ENCODE results near the gene FAHD2A.
A peak's percentile ranks its signal among the peaks of the same experiment; 100 is the strongest.
"Not testable (repeated sequence)": the region's sequence is repeated elsewhere in the genome, so short reads cannot be mapped to it uniquely, and the experiment has no call there.

The FAHD2A gene

GRCh38 chr2:95402370-95403203 is at the start of gene FAHD2A:
Gene FAHD2A (plus strand): TSS chr2:95402708. CDS start chr2:95405559, 2,851 bp downstream.
- peak; percentile 71 for DNase-seq

GRCh38 chr2:95353055-95353575 is 49.4 kb upstream of the FAHD2A start:
- DNase-seq = no peak

DNA sequence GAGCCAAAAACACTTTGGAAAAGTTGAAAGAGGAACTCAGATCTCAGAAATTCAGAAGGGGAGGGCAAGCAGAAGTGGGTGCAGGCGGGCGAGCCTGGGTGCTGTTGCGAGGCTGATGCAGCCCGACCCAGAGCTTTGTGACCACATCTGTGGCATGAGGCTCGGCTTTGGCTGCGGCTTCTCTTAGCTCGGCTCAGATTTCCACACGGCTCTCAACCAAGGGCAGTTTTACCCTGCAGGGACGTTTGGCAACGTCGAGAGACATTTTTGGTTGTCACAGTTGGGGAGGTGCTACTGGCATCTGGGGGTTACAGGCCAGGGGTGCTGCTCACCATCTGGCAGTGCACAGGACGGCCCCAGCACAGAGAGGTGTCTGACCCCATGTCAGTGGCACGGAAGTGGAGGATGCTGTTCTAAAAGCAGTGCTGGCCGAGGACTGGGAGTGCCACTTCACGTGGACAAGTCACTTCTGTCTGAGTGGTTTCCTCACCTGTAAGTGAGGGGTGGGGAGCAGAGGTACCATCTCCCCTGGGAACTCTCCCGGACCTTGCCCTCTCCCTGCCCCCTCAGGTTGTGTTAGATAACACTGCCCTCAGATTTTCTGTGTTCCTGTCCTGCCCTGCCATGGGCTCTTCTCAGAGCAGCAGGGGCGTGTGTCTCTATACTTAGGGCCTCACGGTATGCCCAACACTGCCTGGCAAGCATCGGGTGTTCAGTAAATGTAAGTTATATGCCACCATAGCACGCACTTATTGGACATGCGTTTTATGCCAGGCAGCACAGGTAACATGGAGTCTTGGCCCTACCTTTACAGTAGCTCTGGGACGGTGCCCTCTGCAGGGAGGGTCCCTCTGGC is 48.7 kb upstream of the FAHD2A start:
- DNase-seq = no peak

DNA sequence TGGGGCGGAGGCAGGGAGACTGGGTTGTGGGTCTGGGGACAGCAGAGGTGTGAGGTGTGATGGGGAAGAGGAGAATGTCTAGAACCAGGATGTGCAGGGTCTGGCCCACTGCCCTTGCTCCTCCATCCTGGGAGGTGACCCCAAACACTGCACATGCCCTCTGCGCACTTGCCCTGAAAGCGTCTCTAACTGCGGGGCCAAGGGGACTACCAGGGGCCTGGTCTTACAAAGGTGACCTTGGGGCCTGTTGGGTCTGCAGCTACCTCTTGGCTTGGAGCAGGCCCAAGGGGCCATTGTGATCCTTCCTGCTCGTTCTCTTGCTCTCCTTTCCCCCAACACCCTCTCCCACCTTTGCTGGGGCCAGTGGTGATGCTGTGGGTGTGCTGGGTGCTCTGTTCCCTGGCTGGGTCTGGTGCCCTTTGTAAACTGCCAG is 48.0 kb upstream of the FAHD2A start:
- no peak for DNase-seq

DNA sequence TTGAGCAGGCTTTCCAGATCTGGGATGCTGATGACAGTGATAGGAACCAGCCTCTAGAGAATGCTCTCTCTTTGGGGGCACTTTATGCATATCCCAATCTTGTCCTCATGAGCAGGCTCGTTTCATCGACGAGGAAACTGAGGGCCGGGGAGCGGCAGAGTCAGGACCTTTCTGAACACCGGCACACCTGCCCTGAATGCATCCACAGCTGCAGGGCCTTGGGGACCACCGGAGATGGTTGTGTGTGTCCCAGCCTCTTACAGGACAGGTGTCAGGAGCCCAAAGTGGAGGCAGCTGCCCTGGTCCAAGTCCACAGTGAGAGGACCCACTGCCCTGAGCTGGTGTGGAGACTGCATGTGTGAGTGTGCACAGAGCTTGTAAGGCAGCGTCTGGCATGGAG is 47.6 kb upstream of the FAHD2A start:
- DNase-seq = no peak

DNA sequence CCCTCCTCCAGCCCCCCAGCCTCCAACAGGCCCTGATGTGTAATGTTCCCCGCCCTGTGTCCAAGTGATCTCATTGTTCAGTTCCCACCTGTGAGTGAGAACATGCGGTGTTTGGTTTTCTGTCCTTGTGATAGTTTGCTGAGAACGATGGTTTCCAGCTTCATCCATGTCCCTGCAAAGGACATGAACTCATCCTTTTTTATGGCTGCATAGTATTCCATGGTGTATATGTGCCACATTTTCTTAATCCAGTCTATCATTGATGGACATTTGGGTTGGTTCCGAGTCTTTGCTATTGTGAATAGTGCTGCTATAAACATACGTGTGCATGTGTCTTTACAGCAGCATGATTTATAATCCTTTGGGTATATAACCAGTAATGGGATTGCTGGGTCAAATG is 47.0 kb upstream of the FAHD2A start:
- DNase-seq = not testable (repeated sequence)

- DNase-seq = no peak
These were observed 45.4 kb upstream of the FAHD2A start for GRCh38 chr2:95356821-95357700.

DNA sequence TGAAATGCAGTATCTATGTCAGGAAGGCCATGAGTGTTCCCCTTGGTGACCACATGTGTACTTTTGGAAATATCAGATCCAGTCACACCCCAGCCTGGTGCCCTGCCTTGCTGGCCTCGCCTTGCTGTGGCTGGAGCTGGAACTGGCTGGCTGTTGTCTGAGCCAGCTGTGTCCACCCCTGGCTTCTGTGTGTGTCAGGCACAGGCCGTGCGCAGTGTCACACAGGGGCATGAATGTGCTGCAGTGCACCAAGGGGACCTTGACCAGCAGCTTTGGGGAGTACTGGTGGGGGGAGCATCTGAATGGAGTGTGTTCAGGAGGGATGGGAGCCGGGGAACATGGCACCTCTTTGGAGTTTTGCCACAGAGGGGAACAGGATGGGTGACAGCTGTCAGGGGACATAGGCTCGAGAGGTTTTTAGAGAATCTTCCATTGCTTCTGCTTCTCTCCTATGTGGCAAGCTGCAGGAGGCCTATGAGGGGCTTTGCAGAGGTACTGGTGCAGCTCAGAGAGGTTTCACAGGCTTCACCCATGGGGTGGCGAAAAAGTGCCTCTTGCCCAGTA is 44.7 kb upstream of the FAHD2A start:
- no peak for DNase-seq

DNA sequence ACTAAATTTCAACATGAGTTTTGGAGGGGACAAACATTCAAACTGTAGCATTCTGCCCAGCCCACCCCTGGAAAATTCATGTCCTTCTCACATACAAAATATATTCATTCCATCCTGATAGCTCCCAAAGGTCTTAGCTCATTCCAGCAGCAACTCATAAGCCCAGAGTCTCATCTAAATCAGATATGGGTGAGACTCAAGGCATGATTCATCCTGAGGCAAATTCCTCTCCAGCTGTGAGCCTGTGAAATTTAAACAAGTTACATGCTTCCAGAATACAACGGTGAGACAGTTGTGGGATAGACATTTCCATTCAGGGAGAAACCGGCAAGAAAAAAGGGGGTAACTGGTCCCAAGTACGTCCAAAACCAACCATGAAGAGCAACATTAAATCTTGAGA is 43.5 kb upstream of the FAHD2A start:
- no peak for DNase-seq

GRCh38 chr2:95359501-95359930 is 43.0 kb upstream of the FAHD2A start:
- no peak for DNase-seq

GRCh38 chr2:95361216-95361980 is 41.1 kb upstream of the FAHD2A start:
- DNase-seq = no peak

DNA sequence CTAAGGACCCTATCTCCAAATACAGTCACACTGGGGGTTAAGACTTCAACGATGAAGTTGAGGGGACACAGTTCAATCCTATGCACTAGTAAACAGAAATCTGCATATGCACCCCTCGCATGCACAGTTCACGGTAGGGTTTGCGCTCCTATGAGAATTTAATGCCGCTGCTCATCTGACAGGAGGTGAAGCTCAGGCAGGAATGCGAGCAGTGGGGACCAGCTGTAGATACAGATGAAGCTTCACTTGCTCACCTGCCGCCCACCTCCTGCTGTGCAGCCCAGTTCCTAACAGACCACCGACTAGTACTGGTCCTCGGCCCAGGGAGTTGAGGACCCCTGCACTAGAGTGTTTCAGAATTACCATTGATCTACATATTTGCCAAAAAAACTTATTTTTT is 40.0 kb upstream of the FAHD2A start:
- no peak for DNase-seq

- no peak for DNase-seq
These were observed 36.0 kb upstream of the FAHD2A start for GRCh38 chr2:95366514-95366913.

DNA sequence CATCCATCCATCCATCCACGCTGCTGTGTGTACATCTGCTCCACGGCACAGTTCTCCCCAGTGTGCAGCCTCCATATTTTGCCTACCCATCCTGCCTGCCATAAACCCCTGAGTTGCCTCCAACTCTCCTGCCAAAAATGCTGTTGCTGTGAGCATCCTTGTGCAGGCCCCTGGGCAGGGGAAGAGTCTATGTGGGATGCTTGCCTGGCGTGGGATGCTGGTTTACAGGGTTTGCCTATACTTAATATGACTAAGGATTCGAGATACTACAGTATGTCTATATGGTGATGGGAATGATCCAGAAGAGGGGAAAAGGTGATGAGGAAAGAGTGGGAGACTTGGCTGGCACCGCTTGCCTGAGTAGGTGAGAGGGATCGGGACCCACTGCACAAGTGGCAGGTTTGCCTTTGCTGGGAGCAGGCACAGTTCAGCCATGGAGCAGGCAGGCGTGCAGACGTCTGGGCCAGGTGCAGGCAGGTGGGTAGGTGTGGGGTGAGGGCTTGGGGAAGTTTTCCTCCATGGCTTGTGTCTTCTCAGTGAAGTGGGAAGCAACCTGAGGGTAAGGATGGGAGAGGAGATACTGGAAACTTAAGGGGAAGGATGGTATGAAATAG is 30.2 kb upstream of the FAHD2A start:
- DNase-seq = no peak

DNA sequence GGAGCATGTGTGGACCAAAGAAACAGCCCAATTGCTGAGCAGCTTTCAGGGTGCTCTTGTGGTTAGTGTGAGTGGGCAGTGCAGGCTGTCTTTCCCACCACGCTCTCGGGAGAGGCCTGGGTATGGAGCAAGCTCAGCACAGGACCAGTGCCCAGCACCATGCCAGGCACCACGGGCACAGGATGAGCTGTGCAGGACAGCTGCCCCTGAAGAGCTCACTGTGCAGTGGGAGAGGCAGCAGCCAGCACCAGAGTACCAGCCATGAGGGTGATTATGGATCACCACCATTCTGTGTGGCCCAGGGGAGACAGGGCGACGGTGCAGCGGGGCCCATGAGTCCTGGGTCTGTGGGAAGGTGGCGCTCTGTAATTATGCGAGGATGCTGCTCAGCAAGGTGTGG is 29.7 kb upstream of the FAHD2A start:
- DNase-seq = no peak

DNA sequence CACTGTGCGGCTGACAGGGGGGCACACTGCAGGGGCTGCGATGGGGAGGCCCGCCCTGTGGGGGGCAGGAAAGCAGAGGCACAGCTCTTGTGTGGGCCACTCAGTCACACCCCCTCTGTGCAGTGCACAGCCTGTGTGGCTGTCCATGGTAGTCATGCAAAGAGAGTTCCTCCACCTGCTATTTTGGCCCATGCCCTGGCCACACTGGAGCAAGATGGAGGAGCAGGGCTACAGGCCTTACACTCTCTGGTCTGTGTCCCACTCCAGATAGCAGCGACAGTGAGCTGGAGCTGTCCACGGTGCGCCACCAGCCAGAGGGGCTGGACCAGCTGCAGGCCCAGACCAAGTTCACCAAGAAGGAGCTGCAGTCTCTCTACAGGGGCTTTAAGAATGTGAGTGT is 28.5 kb upstream of the FAHD2A start:
- no peak for DNase-seq

- DNase-seq = no peak
These were observed 28.0 kb upstream of the FAHD2A start for GRCh38 chr2:95374451-95374920.

DNA sequence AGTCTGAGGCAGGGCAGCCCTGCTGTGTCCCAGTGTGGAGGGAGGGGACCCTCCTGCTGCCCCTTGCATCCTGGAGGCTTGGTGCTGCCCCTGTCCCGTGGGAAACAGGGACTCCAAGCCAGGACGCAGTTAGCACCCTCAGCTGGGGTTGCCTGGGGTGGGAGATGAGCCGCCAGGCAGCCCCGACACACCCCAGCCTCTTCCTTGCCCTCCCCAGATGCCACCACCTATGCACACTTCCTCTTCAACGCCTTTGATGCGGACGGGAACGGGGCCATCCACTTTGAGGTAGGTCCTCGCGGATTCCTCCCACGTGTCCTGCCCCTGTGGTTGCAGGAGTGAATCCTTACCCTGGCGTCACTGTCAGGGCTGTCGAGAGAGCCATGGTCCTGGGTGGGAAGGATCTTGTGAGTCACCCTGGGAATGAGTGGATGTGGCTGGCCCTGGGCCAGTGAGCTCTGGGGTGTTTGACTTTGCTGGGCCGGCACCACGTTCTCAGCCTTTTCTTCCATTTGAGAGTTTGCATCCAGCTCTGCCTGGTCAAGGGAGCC is 27.5 kb upstream of the FAHD2A start:
- DNase-seq = no peak

- no peak for DNase-seq
These were observed 26.9 kb upstream of the FAHD2A start for GRCh38 chr2:95375532-95376150.

Measured in DMS79 (cell line).